Kidney glomerular epithelial cell (primary cell): ENCODE data around the gene HIVEP3.

Experiments
- DNase-seq: peaks from one replicate; lab custom pipeline; 2025; lab: John Stamatoyannopoulos, UW

Gene HIVEP3

DNA sequence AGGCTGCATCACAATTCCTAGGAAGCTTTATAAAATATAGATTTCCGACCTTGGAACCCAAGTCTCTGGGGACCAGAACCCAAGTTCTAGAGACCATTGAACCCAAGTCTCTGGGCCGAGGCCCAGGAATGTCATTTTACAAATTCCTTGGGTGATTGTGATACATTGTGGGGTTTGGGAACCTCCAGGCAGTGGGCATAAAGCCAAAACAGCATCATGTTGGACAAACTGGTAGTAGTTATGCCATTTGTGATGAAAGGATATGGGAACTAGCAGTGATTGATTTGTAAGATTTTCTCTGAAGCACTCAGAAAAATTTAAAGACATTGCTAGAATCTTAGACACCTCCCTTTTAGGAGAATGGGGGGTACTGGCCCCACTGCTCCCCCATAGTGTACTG lies 160.2 kb downstream of the HIVEP3 start:
- DNase-seq, result no peak

DNA sequence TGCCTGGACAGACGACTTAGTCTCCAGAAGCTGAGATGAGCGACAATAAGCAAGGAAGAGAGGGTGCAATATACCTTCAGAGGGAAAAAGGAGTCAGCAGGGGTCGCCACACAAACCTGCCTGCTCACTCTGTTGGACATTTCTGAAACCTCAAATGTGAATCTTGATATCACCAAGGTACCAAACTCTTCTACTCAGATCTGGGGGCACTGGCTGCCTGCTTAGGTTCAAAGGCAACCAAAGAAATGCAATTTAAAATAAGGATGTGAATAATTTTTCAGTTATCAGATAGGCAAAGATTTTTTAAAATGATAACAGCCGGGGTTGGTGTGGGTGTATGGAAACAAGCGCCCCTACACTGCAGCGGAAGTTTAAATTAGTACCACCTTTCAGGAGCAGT lies 164.2 kb downstream of the HIVEP3 start:
- no peak for DNase-seq

DNA sequence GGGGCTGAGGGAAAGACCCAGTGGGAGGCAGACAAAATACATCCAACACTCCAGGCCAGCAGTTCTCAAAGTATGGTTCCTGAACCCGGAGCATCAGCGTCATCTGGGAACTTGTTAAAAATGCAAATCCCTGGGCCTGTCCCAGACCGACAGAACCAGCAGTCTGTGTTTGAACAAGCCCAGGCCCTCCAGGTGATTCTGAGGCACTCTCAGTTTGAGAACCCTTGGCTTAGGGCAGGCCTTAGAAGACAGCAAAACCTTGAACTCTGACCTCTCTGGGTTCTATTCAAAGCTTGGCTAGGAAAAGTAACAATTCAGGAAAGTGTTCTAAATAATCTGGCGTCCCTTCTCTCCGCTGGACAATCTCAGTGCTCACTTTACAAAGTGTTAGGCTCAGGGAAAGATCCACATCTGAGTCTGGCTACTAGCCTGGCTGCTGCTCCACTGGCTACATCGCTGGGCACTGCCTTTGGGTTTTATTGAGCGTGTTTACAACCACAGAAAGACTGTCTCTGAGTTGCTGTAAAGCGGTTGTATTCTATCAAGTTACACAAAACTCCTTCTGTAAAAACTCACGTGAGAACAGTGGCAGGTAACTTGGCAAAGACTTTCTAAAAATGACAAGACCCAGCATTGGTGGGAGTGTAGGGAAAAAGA lies 166.1 kb downstream of the HIVEP3 start:
- no peak for DNase-seq

DNA sequence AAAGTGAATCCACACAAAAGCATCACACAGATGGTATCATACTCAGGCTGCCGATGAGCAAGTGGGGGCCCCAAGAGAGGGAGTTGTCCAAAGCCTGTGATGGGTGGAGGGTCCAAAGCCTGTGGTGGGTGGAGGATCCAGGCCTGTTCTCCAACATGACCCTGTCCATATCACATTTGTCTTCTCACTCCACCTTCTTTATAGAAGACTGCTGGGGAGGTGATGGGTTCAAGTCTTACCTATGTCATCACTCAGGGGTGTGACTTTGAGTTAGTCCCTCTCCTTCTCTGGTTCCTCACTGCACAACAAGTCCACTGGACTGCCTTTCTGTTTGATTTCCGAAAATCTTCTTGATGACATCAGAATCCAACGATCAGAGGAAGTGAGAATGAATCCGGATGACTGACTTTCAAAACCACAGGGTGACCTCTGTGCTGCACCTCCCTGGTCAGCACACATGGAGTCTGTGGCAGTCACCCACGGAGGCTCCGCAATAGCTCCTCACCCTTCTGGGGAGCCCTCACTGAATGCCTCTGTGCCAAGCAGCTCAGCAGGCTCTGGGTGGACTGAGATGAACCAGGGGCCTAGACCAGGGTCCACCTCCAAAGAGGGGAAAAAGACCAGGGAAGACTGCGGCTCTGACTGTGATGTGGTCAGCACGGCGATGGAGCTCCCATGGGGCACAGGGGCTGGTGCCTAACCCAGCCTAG lies 166.8 kb downstream of the HIVEP3 start:
- peak; percentile 78 for DNase-seq

DNA sequence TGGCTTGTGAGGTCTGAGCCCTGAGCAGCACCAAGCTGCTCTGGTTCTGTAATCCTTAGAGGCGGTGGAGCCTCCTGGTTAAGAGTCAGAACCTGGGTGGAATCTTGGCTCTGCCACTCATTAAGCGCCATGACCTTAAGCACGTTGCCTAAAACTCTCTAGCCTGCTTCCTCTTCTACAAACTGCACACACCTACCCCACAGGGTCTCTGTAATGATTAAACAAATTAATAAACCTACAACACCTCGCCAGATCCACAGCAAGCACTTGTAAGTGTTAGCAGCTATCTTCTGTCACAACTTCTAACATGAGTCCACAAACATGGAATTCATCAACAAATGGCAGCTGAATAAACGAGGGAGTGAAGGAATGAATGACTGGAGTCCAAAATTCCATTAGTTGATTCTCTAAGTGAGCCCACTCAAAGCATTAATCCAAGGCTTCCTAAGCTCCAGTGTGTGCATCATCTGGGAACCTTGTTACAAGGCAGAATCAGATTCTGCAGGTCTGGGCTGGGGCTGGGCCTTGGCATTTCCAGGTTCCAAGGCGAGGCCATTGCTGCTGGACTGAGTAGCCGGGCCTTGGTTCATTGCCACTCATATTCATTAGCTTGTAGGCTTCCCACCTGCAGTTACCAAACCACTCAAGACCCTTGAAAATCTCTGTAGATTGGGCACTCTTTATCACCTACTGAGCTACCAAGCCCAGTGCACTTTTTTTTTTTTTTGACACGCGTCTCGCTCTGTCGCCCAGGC lies 168.6 kb downstream of the HIVEP3 start:
- DNase-seq, result no peak

DNA sequence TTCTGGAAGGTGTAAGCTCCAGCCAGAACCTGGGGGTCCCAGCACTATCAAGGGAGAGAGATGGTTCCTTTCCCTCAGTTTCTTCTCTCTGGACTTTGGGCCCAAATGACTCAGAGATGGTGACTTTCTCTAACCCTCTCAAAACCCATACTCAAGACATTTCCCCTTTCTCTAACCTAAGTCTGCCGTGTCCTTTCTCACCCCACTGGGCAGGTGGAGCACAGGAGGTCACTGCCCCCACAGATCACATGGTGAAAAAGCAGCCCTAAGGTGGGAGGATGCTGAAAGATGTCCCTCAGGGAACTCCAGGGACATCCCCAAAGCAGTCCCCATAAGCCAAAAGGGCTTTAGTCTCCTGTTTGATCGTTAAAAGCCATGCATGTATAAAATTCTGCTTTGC lies 173.7 kb downstream of the HIVEP3 start:
- DNase-seq, result no peak

DNA sequence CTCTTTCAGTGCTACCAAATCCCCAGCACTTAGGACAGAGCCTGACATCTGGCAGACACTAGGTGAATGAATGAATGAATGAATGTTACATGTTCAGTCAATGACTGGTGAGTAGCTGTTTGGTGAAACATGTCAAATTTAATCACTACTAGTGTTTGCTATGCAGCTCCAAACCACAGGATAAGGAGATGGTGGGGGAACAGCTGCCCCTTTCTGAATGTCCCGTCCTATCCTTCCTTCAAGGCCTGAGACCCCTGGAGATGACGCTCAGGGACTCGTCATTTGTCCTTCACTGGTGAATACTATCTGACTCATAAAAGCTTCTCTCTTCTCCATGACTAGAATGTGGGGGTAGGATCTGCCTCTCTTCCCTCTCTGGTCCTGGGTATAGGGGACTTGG lies 175.4 kb downstream of the HIVEP3 start:
- no peak for DNase-seq

DNA sequence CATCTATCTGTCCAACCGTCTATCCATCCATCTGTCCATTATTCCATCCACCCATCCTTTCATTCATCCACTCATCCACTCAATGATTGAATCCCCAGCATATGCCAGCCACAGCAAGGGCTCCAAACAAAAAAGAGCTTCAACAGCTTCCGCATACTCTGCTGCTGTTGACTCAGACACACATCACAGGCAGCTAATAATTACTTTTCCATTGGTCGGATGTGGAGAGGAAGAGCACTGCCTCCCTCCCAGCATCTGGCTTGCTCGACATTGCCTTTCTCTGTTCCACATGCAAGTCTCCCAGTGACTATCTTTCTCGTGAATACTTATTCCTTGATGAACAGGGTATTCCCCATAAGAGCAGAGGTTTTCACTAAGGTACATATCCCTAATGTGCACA lies 176.5 kb downstream of the HIVEP3 start:
- peak; percentile 84 for DNase-seq

DNA sequence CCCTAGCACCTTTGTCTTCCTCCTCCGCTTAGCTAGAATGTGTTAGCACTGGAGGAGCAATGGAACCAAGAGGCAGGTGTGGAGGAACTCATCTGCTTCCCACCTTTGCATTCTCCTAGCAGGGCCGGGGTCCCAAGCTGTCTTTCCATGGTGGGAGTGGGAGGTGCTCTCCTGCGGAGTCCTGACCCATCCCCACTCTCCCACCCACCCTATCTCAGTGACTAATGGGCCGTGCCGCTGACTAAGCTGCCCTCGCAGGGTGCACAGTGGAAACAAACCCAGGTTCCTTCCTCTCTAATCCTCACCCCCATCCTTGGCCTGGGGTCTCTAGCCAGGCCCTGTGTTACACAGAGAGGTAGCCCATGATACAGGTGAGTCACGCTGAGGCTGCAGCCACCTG lies 177.5 kb downstream of the HIVEP3 start:
- peak; percentile 35 for DNase-seq

DNA sequence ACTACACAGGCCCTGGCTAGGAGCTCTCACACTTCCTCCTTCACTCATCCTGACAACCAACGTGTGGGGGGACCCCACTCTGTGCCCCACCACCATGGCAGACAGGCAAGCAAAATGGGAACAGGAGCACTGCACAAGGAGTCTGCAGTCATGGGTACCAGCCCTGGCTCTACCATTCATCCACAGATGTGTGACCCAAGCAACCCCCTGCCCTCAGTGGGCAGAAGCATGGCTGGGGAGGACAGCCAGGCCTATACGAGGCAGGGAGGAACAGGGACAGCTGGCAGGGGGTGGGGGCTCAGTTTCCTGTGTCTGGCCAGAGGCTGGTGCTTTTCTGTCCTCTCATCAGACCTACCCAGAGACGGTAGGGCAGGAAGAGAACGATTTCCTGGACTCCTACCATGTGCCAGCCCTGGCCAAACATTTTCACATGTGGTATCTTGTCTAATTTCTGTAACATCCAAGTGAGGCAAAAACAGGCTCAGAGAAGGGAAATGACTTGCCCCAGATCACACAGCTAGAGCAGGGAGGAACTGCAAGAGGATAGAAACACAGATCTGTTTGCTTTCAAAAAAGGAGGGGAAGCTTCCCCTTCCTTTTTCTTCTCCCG lies 178.0 kb downstream of the HIVEP3 start:
- no peak for DNase-seq

DNA sequence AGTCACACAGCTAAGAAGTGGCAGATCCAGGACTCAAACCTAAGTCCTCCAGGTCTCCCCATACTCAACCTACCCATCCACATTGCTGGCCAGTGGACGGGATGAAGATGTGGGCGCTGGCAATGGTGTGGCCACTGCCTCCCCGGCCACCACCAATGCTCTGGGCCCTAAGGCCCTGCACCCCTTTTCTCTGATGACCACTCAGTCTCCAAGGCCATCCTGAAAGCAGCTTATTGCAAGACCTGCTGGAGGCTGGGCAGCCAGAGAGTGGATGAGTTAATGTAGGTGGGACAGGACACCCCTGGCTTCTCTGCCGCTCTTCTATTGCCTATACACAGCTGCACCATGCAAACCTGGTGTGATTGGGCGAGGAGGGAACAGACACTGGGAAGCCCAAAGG lies 178.7 kb downstream of the HIVEP3 start:
- DNase-seq, result no peak

DNA sequence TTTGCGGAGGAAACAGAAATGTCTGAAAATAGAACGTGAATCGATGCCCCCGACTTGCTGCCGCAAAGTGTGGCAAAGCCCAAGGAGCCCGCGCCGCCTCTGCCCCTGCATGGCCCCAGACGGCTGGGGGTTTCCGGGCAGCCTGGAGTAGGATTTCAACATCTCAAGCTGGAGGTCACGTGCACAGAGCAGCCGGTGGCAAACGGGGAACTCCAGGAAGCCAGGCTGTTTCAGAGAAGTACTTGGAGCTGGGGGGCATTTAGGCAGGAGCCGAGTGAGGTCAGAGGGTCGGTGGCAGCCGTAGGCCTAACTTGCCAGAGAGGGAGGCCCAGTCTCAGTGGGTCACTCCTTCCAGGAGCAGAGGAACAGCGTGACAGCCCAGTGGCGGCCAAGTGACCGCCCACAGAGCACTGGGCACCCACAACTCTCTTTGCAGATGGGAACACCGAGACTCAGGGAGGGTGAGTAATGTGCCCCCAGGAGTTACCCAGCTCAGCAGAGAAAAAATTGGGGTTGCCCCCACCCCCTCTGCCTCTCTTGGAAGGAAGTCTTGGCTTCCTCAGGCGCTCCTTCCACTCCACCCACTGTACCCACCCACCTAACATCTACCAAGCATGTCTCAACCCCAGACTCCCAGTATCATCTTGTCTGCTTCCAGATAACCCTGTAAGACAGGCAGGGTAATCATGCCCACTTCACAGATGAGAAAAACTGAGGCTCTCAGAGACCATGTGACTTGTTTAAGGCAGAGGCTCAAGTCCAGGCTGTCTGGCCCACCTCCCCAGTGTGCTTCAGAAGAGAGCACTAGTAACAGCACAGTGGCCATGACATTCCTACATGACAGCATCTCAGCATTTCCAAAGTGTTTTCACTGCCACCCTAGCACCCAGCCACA lies 179.4 kb downstream of the HIVEP3 start:
- DNase-seq, result peak; percentile 57

DNA sequence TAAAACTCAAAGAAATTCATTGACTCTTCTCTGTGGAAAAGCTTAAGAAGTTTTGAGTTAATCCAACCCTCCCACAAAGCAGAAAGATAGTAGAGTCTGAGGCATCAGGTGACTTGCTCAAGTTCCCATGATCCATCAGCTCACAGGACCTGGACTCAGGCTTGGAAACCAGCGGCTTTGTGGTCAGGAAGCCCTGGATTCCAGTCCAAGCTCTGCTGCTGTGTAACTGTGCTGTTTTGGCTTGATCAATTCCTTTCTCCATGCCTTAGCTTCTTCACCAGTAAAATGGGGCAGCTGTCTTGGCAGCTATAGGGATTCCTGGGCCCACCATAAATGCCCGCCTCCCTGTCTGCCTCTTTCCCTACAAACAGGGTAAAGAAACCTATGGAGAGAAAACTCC lies 180.2 kb downstream of the HIVEP3 start:
- DNase-seq, result no peak

DNA sequence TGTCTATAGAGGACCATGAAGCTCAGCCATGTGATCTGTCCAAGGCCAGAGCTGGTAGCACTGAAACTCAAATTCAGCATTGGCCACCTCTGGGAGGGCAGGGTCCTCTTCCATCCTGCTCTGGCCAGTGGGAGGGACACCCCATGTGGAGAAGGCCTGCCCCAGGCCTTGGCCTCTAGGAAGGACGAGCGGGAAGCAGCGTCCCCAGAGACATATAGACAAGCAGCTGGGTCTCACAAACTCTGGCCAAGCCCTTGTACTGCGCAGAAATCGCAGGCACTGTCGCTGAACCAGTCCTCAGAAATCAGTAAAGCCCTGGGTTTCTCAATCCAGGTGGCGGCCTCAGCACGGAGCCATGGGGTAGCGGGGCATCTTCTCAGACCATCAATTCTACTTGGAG lies 180.7 kb downstream of the HIVEP3 start:
- no peak for DNase-seq

DNA sequence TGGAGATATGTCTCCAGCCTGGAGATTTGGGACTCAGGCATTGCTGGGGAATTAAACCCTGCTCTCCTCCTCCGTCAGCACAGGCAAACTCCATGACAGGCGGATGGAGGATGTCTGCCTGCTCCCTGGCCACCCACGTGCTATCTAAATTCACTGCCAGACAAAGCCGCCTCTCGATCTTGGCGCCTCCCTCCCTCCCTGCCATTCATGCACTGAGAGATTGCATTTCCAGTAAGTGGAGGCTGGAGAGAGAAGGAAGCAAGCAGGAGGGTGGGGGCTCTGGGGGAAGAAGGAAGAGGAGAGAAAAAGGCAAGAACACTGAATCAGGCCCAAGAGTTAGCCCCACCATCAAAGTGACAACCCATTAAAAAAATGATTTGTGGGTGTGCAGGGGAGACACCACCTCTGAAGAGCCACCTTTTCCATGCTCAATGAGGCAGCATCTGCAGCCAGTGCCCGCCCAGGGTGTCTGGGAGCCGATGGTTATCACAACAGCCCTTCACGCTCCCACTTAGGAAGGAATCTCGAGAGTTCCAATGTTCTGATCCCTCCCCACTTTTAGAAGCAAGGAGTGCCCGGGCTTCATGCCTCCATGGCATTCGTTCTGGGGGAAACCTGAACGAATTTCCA lies 183.0 kb downstream of the HIVEP3 start:
- DNase-seq, result peak; percentile 3

DNA sequence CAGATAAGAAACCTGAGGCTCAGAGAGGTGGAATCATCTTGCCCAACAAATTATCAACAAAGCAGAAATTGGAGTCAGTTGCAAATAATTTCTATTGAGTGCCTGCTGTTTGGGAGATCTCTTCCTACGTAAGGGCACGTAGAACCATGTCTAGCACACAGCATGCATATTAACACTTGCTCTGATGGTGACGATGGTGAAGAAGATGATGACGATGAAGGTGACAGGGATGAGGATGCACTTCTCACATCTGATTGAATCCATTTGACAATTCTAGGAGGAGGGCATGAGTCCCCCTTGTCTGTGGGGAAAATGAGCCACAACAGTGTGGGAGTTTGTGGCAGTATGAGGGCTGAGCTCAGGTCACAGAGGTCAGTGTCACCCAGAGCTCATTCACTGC lies 183.6 kb downstream of the HIVEP3 start:
- no peak for DNase-seq

DNA sequence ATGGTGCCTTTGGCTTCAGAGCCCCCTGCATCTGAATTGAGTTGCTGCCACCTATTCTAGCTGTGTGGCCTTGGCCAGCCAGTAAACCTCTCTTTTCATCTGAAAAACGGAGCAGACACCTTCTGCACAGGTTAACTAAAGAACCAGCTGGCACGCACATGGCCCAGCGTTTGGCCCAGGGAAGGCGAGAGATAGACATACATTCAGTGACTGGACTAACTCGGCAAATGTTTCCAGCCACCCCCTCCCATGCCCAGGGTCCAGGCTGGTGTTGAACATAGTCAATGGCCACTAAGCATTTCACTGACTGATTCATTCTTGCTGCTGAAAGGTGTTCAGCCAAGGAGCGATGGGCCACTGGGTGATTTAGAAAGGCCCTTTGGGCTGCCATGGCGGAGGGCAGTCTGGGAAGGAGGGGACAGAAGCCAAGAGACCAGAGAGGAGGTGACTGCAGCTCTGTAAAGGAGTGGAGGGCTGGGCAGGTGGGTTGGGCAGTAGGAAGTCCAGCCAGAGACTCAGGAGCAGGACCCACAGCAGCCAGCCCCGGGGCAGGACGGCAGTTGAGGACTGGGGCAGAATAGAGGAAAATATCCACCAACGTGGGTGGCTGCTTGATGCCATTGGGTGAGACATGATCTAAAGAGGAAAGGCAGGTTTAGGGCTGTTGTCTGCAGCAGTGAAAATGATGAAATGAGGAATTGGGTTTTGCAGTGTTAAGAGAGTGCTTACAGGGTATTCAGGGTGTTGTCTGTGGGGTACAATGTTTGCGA lies 184.3 kb downstream of the HIVEP3 start:
- DNase-seq, result no peak

DNA sequence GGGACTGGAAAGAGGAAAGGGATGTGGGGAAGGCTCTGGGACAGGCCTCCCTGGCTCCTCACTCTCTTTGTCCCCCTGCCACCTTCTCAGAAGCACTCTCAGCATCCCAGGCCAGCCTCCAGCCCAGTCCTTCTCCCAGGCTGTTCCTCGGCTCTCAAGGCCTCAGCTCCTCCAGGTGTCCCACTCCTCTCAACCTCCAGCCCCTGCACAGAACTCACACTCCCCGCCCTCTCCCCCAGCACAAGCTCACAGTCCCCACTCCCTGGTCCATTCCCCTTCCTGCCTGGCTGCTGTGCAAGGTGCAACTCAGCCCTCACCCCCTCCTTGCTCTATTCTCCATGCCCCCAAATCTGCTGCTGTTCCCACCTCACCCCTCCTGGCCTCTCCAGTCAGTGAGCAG lies 185.0 kb downstream of the HIVEP3 start:
- DNase-seq, result no peak

DNA sequence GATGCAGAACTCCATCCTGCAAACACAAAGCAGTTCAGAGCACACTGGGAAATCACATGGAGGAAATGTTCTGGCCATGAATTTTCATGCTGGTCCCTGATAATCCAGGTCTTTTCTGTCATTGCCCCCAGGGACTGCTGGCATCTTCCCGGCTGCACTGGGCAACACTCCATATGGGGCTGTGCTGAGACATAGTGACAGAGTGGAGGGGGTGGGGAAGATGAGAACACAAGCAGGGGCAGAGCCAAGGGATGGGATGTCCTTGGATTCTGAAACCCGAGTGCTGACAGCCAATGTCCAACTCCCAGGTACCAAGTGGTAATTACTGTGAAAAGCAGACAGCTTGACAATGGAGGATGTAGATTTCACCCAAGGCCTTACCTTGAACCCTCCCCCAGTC lies 185.7 kb downstream of the HIVEP3 start:
- no peak for DNase-seq

DNA sequence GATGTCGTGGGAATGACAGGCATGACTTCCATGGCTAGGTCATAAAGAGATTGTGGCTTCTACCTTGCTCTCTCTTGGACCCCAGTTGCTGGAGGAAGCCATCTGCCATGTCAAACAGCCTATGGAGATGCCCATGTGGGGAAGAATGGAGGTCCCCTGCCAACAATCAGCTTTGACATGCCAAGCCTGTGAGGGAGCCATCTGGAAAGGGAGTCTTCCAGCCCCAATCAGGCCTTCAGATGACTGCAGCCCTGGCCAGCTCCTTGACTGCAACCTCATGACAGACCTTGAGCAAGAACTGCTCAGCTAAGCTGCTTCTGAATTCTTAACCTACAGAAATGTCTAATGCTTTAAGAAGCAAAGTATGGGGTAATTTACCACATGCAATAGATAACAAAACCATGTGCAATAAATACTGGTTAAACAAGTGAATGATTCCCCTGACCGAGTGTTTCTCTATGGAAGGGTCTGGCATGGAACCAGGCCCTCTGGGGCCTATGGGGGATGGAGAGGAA lies 187.1 kb downstream of the HIVEP3 start:
- no peak for DNase-seq
